IMR-90 (cell line): ENCODE results near the gene BANF1.

Experiments
- BHLHE40 ChIP-seq: fragments of 150-350 bp; IDR thresholded peaks from 2 replicates; pipeline ENCODE4 v1.6.1; 2016; ENCODE audit warnings: mild to moderate bottlenecking, low read depth, low read length
- CEBPB ChIP-seq: IDR thresholded peaks from 2 replicates; pipeline ENCODE4 v1.6.1; 2012; ENCODE audit warnings: low read depth, low read length, improper control_type of control experiment
- CTCF ChIP-seq: conservative IDR thresholded peaks from 2 replicates; pipeline ENCODE4 v1.5.1; 2012; ENCODE audit warnings: mild to moderate bottlenecking, low read depth, low read length, improper control_type of control experiment
- MAFK ChIP-seq: IDR thresholded peaks from 2 replicates; pipeline ENCODE4 v1.6.1; 2012; ENCODE audit warnings: low read depth, low read length, improper control_type of control experiment
- MAZ ChIP-seq: IDR thresholded peaks from 2 replicates; pipeline ENCODE4 v1.6.1; 2012; ENCODE audit warnings: low read depth, mild to moderate bottlenecking, low read length, improper control_type of control experiment, moderate library complexity, borderline replicate concordance
- MXI1 ChIP-seq: IDR thresholded peaks from 2 replicates; pipeline ENCODE4 v1.6.1; 2012; ENCODE audit warnings: low read depth, mild to moderate bottlenecking, low read length, moderate library complexity, borderline replicate concordance
- NFE2L2 ChIP-seq: fragments of 150-350 bp; IDR thresholded peaks from 2 replicates; pipeline ENCODE4 v1.6.1; 2016; ENCODE audit warnings: low read depth, mild to moderate bottlenecking, low read length
- POLR2A ChIP-seq: IDR thresholded peaks from 2 replicates; pipeline ENCODE4 v1.6.1; 2012; ENCODE audit warnings: mild to moderate bottlenecking, low read depth, low read length
- RAD21 ChIP-seq: IDR thresholded peaks from 2 replicates; pipeline ENCODE4 v1.6.1; 2012; ENCODE audit warnings: low read length, improper control_type of control experiment
- RCOR1 ChIP-seq: IDR thresholded peaks from 2 replicates; pipeline ENCODE4 v1.6.1; 2012; ENCODE audit warnings: mild to moderate bottlenecking, low read length, improper control_type of control experiment; ENCODE audit not compliant: insufficient replicate concordance
- RFX5 ChIP-seq: IDR thresholded peaks from 2 replicates; pipeline ENCODE4 v1.8.0; 2012; ENCODE audit warnings: low read depth, mild to moderate bottlenecking, low read length, moderate library complexity
- TF ChIP-seq, protein P1 (sequence below): fragments of 150-350 bp; IDR thresholded peaks from 2 replicates; pipeline ENCODE4 v1.6.1; 2017; ENCODE audit warnings: mild to moderate bottlenecking, antibody characterized with exemption, low read length, low read depth

- TF ChIP-seq CTCF (no peak), MXI1 (no peak), NFE2L2 (no peak), RAD21 (no peak), MAFK (no peak), POLR2A (no peak), MAZ (no peak), CEBPB (no peak), RFX5 (no peak), RCOR1 (no peak), BHLHE40 (no peak)
- TF ChIP-seq, protein P1, sequence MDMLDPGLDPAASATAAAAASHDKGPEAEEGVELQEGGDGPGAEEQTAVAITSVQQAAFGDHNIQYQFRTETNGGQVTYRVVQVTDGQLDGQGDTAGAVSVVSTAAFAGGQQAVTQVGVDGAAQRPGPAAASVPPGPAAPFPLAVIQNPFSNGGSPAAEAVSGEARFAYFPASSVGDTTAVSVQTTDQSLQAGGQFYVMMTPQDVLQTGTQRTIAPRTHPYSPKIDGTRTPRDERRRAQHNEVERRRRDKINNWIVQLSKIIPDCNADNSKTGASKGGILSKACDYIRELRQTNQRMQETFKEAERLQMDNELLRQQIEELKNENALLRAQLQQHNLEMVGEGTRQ: no peak
Observed at GRCh38 chr11:65981972-65982823, 20.1 kb upstream of the BANF1 start.
